ENCODE data around the gene RAB8A.
A peak's percentile ranks its signal among the peaks of the same experiment; 100 is the strongest.
"Not testable (repeated sequence)": the region's sequence is repeated elsewhere in the genome, so short reads cannot be mapped to it uniquely, and the experiment has no call there.

RAB8A gene

DNA sequence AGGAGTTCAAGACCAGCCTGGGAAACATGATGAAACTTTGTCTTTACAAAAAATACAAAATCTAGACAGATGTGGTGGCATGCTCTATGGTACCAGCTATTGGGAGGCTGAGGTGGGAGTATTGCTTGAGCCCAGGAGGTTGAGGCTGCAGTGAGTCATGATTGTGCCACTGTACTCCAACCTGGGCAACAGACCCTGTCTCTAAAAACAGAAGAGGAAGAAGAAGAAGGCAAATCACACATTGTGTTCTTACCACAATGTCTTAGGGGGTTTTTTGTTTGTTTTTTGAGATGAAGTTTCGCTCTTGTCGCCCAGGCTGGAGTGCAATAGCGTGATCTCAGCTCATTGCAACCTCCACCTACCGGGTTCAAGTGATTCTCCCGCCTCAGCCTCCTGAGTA is 67.2 kb downstream of the RAB8A start:
- not testable (repeated sequence) for FAIRE-seq; DNase-seq (ENCODE audit: low spot score)

DNA sequence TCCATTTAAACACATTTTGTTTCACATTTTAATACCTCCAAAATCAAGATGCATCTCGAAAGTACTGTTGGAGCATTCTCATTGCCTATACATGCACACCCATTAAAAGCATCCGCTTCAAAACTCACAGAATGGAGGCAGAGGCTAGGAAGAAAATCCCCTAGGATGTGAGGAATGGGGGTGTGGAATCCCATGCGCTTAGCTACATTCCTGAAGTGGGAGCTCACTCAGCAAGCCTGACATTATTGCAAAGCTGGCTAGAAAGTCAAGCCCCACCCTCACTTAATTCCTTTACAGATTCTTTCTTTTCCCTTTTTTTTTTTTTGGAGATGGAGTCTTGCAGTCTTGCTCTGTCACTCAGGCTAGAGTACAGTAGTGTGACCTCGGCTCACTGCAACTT is 68.9 kb downstream of the RAB8A start:
- DNase-seq (ENCODE audit: low spot score) (peak; percentile 67), FAIRE-seq (no peak)

Measured in urothelium cell line (cell line).